ENCODE measurements around the gene HOXA9.

The HOXA9 gene

GRCh38 chr7:27151931-27152815, 13.2 kb downstream of the HOXA9 start, which contains the start of gene HOXA3:
Gene HOXA3, minus strand, starts transcription at chr7:27152583. Its CDS starts 41,943 bp downstream, at chr7:27110640.
- Histone ChIP-seq H3K4me1 (ENCODE audit: control insufficient read depth, insufficient read depth, low read length) (peaks cover 7% of the 10 kb centered on the region), H3K36me3 (ENCODE audit: control insufficient read depth in 2 of 2, insufficient read depth in 1 of 2, low read length in 2 of 2) (peaks cover 0 to 28% of the 10 kb centered on the region in 2 experiments; a peak in 1 of 3 replicates), H3K4me3 (ENCODE audit: low read depth, low read length) (peak within 1 kb of the TSS; percentile 59), H3K27ac (ENCODE audit: extremely low read depth, low read depth, low read length) (peak within 1 kb of the TSS; percentile 99), H3K9me3 (ENCODE audit: control insufficient read depth, insufficient read depth, low read depth, low read length) (no peaks in the 10 kb centered on the region)
- ChIA-PET POLR2A (interaction anchor here (1.1 to 5.6 kb wide), 5 partner anchors 10 to 38 kb away, joined by 3 to 42 read pairs (median 14); partner anchors contain the start of gene HOXA9), CTCF (interaction anchor here (0.6 to 1.2 kb wide), 2 partner anchors 471 to 1295 kb away, joined by 3 to 4 read pairs; no protein-coding TSS in a partner anchor)
- TF ChIP-seq EGR2 (tag by site-specific recombination; IDR thresholded peaks at IDR 0.05; ENCODE audit: low read depth) (peak; percentile 75), ZNF48 (tag by site-specific recombination; IDR thresholded peaks at IDR 0.05) (no peak), ZNF184 (tag by site-specific recombination; IDR thresholded peaks at IDR 0.05) (0 out of 2 replicates have a peak, but pooled peaks have one; percentile 36), ZNF2 (tag by site-specific recombination; IDR thresholded peaks at IDR 0.05) (peak; percentile 38; the same call in 1 of the 2 replicates), ZNF571 (tag by site-specific recombination; IDR thresholded peaks at IDR 0.05) (no peak), PRDM10 (tag by site-specific recombination; IDR thresholded peaks at IDR 0.05) (peak; percentile 35; the same call in 1 of the 2 replicates), PRDM6 (tag by site-specific recombination; IDR thresholded peaks at IDR 0.05) (peak; percentile 64; the same call in 1 of the 2 replicates), ZNF843 (tag by site-specific recombination; IDR thresholded peaks at IDR 0.05) (no peak; the same call in 1 of the 2 replicates), SP3 (tag by site-specific recombination; IDR thresholded peaks at IDR 0.05) (peak; percentile 38; the same call in 1 of the 2 replicates), SP2 (tag by site-specific recombination; IDR thresholded peaks at IDR 0.05) (peak; percentile 26), ZBTB44 (tag by site-specific recombination; IDR thresholded peaks at IDR 0.05) (peak; percentile 75), SETDB1 (IDR thresholded peaks at IDR 0.05; ENCODE audit: insufficient read length, low read length) (no peak), ZNF132 (tag by site-specific recombination; IDR thresholded peaks at IDR 0.05; ENCODE audit: borderline replicate concordance) (no peak), RBAK (tag by site-specific recombination; IDR thresholded peaks at IDR 0.05) (no peak), ZBTB10 (tag by site-specific recombination; IDR thresholded peaks at IDR 0.05) (peak; percentile 72), ZEB2 (tag by site-specific recombination; IDR thresholded peaks at IDR 0.05) (0 out of 2 replicates have a peak, but pooled peaks have one; percentile 34), ZNF530 (tag by site-specific recombination; IDR thresholded peaks at IDR 0.05; ENCODE audit: low read depth) (no peak), ZNF548 (tag by site-specific recombination; IDR thresholded peaks at IDR 0.05) (no peak), ZNF558 (tag by site-specific recombination; IDR thresholded peaks at IDR 0.05) (no peak), PRDM4 (tag by site-specific recombination; IDR thresholded peaks at IDR 0.05) (peak; percentile 44), ZNF24 (tag by site-specific recombination; IDR thresholded peaks at IDR 0.05) (no peak), KLF1 (tag by site-specific recombination; IDR thresholded peaks at IDR 0.05) (peak; percentile 33), MYNN (tag by site-specific recombination; IDR thresholded peaks at IDR 0.05; ENCODE audit: borderline replicate concordance) (no peak), ZBTB48 (tag by site-specific recombination; IDR thresholded peaks at IDR 0.05) (peak; percentile 86), ZNF549 (tag by site-specific recombination; IDR thresholded peaks at IDR 0.05) (no peak)
